K562 (cell line): ENCODE measurements around the gene BBS5. TPM values are rescaled to one million over a fixed set of nuclear protein-coding genes. Genes with fewer than 3 reads are reported as not detected.
A peak's percentile ranks its signal among the peaks of the same experiment; 100 is the strongest.

Experiments used
- ARID4B ChIP-seq: sonication (generic); formaldehyde crosslinking; IDR thresholded peaks from 2 replicates; pipeline ENCODE4 v1.8.0; 2022; ENCODE audit warnings: mild to moderate bottlenecking, missing genetic modification reagents
- BCOR ChIP-seq: fragments of 450-650 bp; IDR thresholded peaks from 2 replicates; pipeline ENCODE4 v1.6.1; 2016
- BMI1 ChIP-seq: fragments of 150-350 bp; IDR thresholded peaks from 2 replicates; pipeline ENCODE4 v1.6.1; 2014; ENCODE audit warnings: low read length
- ERF ChIP-seq: fragments of 450-650 bp; formaldehyde crosslinking; IDR thresholded peaks from 2 replicates; pipeline ENCODE4 v1.4.0; 2020; ENCODE audit warnings: mild to moderate bottlenecking, mixed read lengths
- FOXM1 ChIP-seq, 2 experiments: fragments of 450-650 bp in 1 of 2; sonication (generic) in 1 of 2; formaldehyde crosslinking in 1 of 2; IDR thresholded peaks; 2 replicates each; pipeline versions ENCODE4 v1.6.1 to v1.9.0; 2017 to 2022; ENCODE audit warnings: low read depth in 2 of 2, mild to moderate bottlenecking in 2 of 2, missing genetic modification reagents in 1 of 2, moderate library complexity in 1 of 2
- GABPB1 ChIP-seq: sonication (generic); formaldehyde crosslinking; IDR thresholded peaks from 2 replicates; pipeline ENCODE4 v1.8.0; 2022; ENCODE audit warnings: mild to moderate bottlenecking, missing genetic modification reagents
- HMGN3 ChIP-seq: IDR thresholded peaks from 2 replicates; pipeline ENCODE4 v1.6.1; 2011; ENCODE audit warnings: borderline replicate concordance, low read depth, mild to moderate bottlenecking, mixed read lengths, low read length; ENCODE audit not compliant: insufficient read length; ENCODE audit errors: extremely low read depth
- NBN ChIP-seq: fragments of 450-650 bp; IDR thresholded peaks from 2 replicates; pipeline ENCODE4 v1.6.1; 2016; ENCODE audit warnings: low read depth, mild to moderate bottlenecking
- RAD21 ChIP-seq, 2 experiments: fragments of 250-450 bp in 1 of 2; fragments of 450-650 bp in 1 of 2; sonication (Bioruptor Pico) in 1 of 2; formaldehyde crosslinking in 1 of 2; IDR thresholded peaks in 1 of 2; conservative IDR thresholded peaks in 1 of 2; 2 replicates each; pipeline versions ENCODE4 v1.4.0 to v1.8.0; 2020 to 2022; ENCODE audit warnings: mild to moderate bottlenecking in 2 of 2, moderate library complexity in 1 of 2
- SREBF2 ChIP-seq: sonication (generic); formaldehyde crosslinking; IDR thresholded peaks from 2 replicates; pipeline ENCODE4 v1.4.0; 2020; ENCODE audit warnings: mild to moderate bottlenecking, missing genetic modification reagents
- SUPT5H ChIP-seq: fragments of 450-650 bp; IDR thresholded peaks from 2 replicates; pipeline ENCODE4 v1.6.1; 2016
- TBP ChIP-seq: optimal IDR thresholded peaks from 2 replicates; pipeline ENCODE3; 2011; ENCODE audit warnings: low read depth, low read length, improper control_type of control experiment
- TOE1 ChIP-seq, 2 experiments: fragments of 450-650 bp in 1 of 2; sonication (generic) in 1 of 2; formaldehyde crosslinking in 1 of 2; IDR thresholded peaks; 2 replicates each; pipeline versions ENCODE4 v1.7.1 to v1.8.0; 2016 to 2022; ENCODE audit warnings: borderline replicate concordance in 2 of 2, mild to moderate bottlenecking in 2 of 2, antibody characterized with exemption in 1 of 2, inconsistent platforms in 1 of 2, low read depth in 1 of 2, missing genetic modification reagents in 1 of 2, moderate library complexity in 1 of 2
- ZBTB17 ChIP-seq: fragments of 450-650 bp; formaldehyde crosslinking; IDR thresholded peaks from 2 replicates; pipeline ENCODE4 v1.4.0; 2020; ENCODE audit warnings: mild to moderate bottlenecking
- ZFX ChIP-seq: sonication (generic); formaldehyde crosslinking; IDR thresholded peaks from 2 replicates; pipeline ENCODE4 v1.8.0; 2022; ENCODE audit warnings: mild to moderate bottlenecking, missing genetic modification reagents, moderate library complexity
- ZNF140 ChIP-seq: fragments of 250-450 bp; sonication (Bioruptor Pico); IDR thresholded peaks from 2 replicates; pipeline ENCODE4 v1.8.0; 2021; ENCODE audit warnings: moderate library complexity, mild to moderate bottlenecking, inconsistent platforms
- ZNF444 ChIP-seq: fragments of 250-450 bp; sonication (Bioruptor Pico); IDR thresholded peaks from 2 replicates; pipeline ENCODE4 v1.4.0; 2020; ENCODE audit warnings: mild to moderate bottlenecking, moderate library complexity
- polyA plus RNA-seq, 8 experiments: library from polyadenylated mRNA; depleted of rRNA in 4 of 8; stranded (reverse) in 5 of 8; unstranded in 3 of 8; fragments of >200 nt; fragmentation: Nextera tagmentation in 2 of 8; fragmentation: Illumina TruSeq in 1 of 8; extraction: Ambion mirVana in 2 of 8; extraction: Trizol in 1 of 8; gene quantifications; 2 replicates each; pipeline versions ENCODE4 v1.2.1 to v1.2.3, GENCODE V29; 2011 to 2014; ENCODE audit warnings: inconsistent platforms in 1 of 8, missing spikeins in 1 of 8
- total RNA-seq, 7 experiments: library from RNA; depleted of rRNA in 6 of 7; stranded (reverse); fragments of >200 nt in 6 of 7; fragmentation: Illumina TruSeq in 2 of 7; extraction: Trizol in 2 of 7; gene quantifications; 2 replicates each; pipeline versions ENCODE4 v1.2.1 to v1.2.3, GENCODE V29; 2011 to 2021; ENCODE audit warnings: low replicate concordance in 1 of 7
- TF ChIP-seq, protein P1 (sequence below): fragments of 250-450 bp; sonication (Bioruptor Pico); IDR thresholded peaks from 2 replicates; pipeline ENCODE4 v1.5.0; 2020; ENCODE audit warnings: mild to moderate bottlenecking
- TF ChIP-seq, protein P2 (sequence below): sonication (generic); formaldehyde crosslinking; IDR thresholded peaks from 2 replicates; pipeline ENCODE4 v1.8.1; 2023; ENCODE audit warnings: mild to moderate bottlenecking, missing genetic modification reagents

BBS5 gene
- total and polyA plus RNA-seq, 9 of the 15 experiments (the other 6 are each of a cell fraction or from before 2014, with no cell fraction given): 0.48 to 6.9 (median 4.3) TPM

DNA sequence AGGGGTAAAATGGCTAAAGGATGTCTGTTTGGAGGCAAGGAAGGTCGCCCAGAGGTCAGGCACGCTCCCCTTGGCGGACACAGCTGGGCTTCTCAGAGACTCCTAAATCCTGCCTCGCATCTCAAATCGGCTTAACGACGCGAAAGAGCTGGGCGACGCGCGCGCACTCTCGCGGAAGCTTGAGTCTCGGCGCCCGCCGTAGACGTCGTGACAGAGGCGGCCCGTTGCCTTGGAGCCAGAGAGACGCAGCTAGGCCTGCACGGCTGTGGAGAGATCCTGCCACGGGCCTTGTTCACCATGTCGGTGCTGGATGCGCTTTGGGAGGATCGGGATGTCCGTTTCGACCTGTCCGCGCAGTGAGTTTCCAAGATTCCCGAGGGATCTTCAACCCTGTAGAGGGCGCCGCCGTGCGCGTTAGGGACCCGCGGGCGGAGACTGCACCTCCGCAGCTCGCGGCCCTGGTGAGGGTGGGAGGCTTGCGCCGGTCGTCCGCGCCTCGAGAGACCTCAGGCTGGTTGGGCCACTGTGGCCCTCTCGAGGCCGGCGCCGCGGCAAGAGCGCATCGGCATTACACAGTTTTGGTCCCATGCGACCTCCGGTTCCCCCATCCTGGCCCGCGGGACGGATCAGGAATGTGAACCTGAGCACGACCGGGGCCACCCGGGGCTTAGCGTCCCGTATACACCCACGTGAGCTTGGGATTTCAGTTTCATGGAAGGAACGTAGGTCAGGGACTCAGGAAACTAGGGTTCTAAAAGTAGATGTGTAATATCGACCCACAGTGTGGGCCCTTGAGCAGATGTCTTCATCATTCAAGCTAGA lies at the start of gene BBS5 (continued):
- TF ChIP-seq ARID4B (CRISPR knock-in tag) (peak; percentile 100), ERF (CRISPR knock-in tag) (0 out of 2 replicates have a peak, but pooled peaks have one; percentile 86), BCOR (peak; percentile 49; the same call in 1 of the 2 replicates), FOXM1 (IDR thresholded peaks at IDR 0.05; ENCODE audit: low read depth) (no peak), FOXM1 (CRISPR knock-in tag; IDR thresholded peaks at IDR 0.05; ENCODE audit: low read depth) (0 out of 2 replicates have a peak, but pooled peaks have one; percentile 19), GABPB1 (CRISPR knock-in tag) (peak; percentile 49; the same call in 1 of the 2 replicates), ZNF140 (CRISPR knock-in tag) (no peak), ZFX (peak; percentile 99), HMGN3 (peak; percentile 82), RAD21 (CRISPR knock-in tag; conservative IDR thresholded peaks at IDR 0.05 in 1 of 2, IDR thresholded peaks at IDR 0.05 in 1 of 2) (peak; percentile 53 to 62), TBP (peak; percentile 70), SUPT5H (peak; percentile 71), ZNF444 (CRISPR knock-in tag) (no peak), ZBTB17 (peak; percentile 67; the same call in 1 of the 2 replicates), SREBF2 (CRISPR knock-in tag) (no peak), BMI1 (peak; percentile 59; the same call in 1 of the 2 replicates), TOE1 (IDR thresholded peaks at IDR 0.05; ENCODE audit: borderline replicate concordance) (peak; percentile 72; the same call in 1 of the 2 replicates), TOE1 (CRISPR knock-in tag; IDR thresholded peaks at IDR 0.05; ENCODE audit: borderline replicate concordance, low read depth) (no peak; the same call in 1 of the 2 replicates), NBN (peak; percentile 61; the same call in 1 of the 2 replicates)
- TF ChIP-seq, protein P1, sequence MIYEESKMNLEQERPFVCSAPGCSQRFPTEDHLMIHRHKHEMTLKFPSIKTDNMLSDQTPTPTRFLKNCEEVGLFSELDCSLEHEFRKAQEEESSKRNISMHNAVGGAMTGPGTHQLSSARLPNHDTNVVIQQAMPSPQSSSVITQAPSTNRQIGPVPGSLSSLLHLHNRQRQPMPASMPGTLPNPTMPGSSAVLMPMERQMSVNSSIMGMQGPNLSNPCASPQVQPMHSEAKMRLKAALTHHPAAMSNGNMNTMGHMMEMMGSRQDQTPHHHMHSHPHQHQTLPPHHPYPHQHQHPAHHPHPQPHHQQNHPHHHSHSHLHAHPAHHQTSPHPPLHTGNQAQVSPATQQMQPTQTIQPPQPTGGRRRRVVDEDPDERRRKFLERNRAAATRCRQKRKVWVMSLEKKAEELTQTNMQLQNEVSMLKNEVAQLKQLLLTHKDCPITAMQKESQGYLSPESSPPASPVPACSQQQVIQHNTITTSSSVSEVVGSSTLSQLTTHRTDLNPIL (CRISPR knock-in tag): no peak
- TF ChIP-seq, protein P2, sequence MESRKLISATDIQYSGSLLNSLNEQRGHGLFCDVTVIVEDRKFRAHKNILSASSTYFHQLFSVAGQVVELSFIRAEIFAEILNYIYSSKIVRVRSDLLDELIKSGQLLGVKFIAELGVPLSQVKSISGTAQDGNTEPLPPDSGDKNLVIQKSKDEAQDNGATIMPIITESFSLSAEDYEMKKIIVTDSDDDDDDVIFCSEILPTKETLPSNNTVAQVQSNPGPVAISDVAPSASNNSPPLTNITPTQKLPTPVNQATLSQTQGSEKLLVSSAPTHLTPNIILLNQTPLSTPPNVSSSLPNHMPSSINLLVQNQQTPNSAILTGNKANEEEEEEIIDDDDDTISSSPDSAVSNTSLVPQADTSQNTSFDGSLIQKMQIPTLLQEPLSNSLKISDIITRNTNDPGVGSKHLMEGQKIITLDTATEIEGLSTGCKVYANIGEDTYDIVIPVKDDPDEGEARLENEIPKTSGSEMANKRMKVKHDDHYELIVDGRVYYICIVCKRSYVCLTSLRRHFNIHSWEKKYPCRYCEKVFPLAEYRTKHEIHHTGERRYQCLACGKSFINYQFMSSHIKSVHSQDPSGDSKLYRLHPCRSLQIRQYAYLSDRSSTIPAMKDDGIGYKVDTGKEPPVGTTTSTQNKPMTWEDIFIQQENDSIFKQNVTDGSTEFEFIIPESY (CRISPR knock-in tag): peak; percentile 77
